GM23338 (cell line): ENCODE data around the gene KIAA0753.

Experiments used
- CREB1 ChIP-seq: fragments of 250-450 bp; sonication (Bioruptor Pico); IDR thresholded peaks from 2 replicates; pipeline ENCODE4 v1.5.0; 2020; ENCODE audit warnings: low read depth, mild to moderate bottlenecking, moderate library complexity
- JUNB ChIP-seq: IDR thresholded peaks from one replicate; pipeline ENCODE4 v1.6.1; 2016; ENCODE audit warnings: antibody characterized with exemption; ENCODE audit not compliant: unreplicated experiment
- POLR2AphosphoS5 ChIP-seq: IDR thresholded peaks from 2 replicates; pipeline ENCODE4 v1.6.1; 2016; ENCODE audit warnings: antibody characterized with exemption, low read depth
- TF ChIP-seq, protein P1 (sequence below), 2 experiments: fragments of 200-600 bp in 1 of 2; sonication (generic) in 1 of 2; conservative IDR thresholded peaks; 2 replicates each; pipeline versions ENCODE4 v1.5.1 to v1.6.1; 2016 to 2017; ENCODE audit warnings: antibody characterized with exemption in 2 of 2, low read depth in 2 of 2, mild to moderate bottlenecking in 2 of 2, moderate library complexity in 1 of 2

DNA sequence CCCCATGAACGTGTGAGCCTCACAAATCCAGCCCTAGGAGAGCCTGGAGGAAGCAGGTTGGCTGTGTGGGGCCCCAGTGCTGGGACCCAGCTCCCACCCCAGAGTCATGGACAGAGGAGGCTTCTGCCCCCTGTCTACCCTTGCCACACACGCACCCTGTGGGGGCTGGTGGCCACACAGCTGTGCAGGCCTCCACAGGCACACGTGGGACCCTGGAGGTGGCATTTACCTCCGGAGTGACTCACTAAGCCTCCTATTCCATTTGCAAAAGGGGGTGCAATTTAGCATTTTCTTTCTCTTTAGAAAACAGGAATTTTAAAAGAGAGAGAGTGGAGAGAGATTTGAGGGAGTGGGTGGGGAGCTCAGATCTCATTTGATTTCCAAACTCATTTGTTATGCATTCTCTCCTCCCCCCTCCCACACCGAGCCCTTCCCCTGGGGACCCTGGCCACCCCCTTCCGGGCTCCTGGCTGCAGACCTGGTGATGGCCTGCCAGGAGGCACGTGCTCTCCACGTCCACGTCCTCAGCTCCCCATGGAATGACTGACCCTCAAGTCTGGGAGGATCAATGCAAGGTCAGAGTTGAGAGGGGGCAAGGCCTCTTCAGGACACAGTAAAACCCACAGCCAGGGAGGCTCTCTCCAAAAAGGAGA lies 91.0 kb downstream of the KIAA0753 start:
- TF ChIP-seq, protein P1, sequence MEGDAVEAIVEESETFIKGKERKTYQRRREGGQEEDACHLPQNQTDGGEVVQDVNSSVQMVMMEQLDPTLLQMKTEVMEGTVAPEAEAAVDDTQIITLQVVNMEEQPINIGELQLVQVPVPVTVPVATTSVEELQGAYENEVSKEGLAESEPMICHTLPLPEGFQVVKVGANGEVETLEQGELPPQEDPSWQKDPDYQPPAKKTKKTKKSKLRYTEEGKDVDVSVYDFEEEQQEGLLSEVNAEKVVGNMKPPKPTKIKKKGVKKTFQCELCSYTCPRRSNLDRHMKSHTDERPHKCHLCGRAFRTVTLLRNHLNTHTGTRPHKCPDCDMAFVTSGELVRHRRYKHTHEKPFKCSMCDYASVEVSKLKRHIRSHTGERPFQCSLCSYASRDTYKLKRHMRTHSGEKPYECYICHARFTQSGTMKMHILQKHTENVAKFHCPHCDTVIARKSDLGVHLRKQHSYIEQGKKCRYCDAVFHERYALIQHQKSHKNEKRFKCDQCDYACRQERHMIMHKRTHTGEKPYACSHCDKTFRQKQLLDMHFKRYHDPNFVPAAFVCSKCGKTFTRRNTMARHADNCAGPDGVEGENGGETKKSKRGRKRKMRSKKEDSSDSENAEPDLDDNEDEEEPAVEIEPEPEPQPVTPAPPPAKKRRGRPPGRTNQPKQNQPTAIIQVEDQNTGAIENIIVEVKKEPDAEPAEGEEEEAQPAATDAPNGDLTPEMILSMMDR (conservative IDR thresholded peaks at IDR 0.05; ENCODE audit: low read depth in 2 of 2): peak in 1 of 2 experiments; percentile 21; a peak in 2 of 4 replicates
- TF ChIP-seq CREB1 (CRISPR knock-in tag) (no peak), JUNB (no peak), POLR2AphosphoS5 (no peak)
